ENCODE results near the gene CEP152. TPM values are rescaled to one million over a fixed set of nuclear protein-coding genes. Genes with fewer than 3 reads are reported as not detected.

CEP152 gene
- total RNA-seq, 4 donors from 2014 or later, result 2.7 to 10.1 (median 3.9) TPM

DNA sequence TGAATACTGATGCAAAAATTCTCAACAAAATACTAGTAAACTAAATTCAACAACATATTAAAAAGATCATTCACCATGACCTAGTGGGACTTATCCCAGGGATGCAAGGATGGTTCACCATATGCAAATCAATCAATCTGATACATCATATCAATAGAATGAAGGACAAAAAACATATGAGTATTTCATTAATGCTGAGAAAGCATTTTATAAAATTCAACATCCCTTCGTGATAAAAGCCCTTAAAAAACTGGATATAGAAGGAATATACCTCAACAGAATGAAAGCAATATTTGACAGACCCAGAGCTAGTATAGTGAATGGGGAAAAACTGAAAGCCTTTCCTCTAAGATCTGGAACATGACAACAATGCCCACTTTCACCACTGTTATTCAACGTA is 122.4 kb downstream of the CEP152 start:
- WGBS, result 45% methylated on average over 2 of the region's 2 CpGs
- TF ChIP-seq POLR2A (IDR thresholded peaks at IDR 0.05; ENCODE audit: low read depth) (no peak), POLR2AphosphoS5 (IDR thresholded peaks at IDR 0.05) (no peak), EP300 (IDR thresholded peaks at IDR 0.05) (no peak)
- TF ChIP-seq, protein P1, sequence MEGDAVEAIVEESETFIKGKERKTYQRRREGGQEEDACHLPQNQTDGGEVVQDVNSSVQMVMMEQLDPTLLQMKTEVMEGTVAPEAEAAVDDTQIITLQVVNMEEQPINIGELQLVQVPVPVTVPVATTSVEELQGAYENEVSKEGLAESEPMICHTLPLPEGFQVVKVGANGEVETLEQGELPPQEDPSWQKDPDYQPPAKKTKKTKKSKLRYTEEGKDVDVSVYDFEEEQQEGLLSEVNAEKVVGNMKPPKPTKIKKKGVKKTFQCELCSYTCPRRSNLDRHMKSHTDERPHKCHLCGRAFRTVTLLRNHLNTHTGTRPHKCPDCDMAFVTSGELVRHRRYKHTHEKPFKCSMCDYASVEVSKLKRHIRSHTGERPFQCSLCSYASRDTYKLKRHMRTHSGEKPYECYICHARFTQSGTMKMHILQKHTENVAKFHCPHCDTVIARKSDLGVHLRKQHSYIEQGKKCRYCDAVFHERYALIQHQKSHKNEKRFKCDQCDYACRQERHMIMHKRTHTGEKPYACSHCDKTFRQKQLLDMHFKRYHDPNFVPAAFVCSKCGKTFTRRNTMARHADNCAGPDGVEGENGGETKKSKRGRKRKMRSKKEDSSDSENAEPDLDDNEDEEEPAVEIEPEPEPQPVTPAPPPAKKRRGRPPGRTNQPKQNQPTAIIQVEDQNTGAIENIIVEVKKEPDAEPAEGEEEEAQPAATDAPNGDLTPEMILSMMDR (IDR thresholded peaks at IDR 0.05), result no peak
- no peak for DNase-seq (ENCODE audit: extremely low spot score)
- Histone ChIP-seq H3K27ac (replicated peaks in 1 of 4) (no peak overlapping the region), H3K27me3 (no peaks in the 10 kb centered on the region), H3K4me1 (no peaks in the 10 kb centered on the region), H3K4me3 (no peak overlapping the region), H3K36me3 (no peaks in the 10 kb centered on the region), H3K9me3 (peaks cover 0 to 4% (median 0%) of the 10 kb centered on the region in 4 donors)
- intact Hi-C loops (cut with DNase I), result no loop called here

Other genes with a start within 250 kb of the CEP152 start
- gene FBN1, start 165.4 kb downstream of the CEP152 start, total RNA-seq, result 100 to 1,000 TPM; 159 to 253 (median 226) TPM
- 100 to 1,000 TPM; 250 to 391 (median 334) TPM for gene EID1, start 67.1 kb upstream of the CEP152 start, total RNA-seq
- 1 to 10 TPM; 1.8 to 2.3 (median 2.1) TPM for gene SHC4, start 152.8 kb upstream of the CEP152 start, total RNA-seq
- gene SECISBP2L, start 235.4 kb upstream of the CEP152 start, total RNA-seq, result 10 to 100 TPM; 40.3 to 54.0 (median 44.0) TPM

All from esophagus muscularis mucosa (tissue), 4 donors.